CD4-positive, alpha-beta memory T cell (primary cell): ENCODE results near the gene EPN1. TPM values are rescaled to one million over a fixed set of nuclear protein-coding genes. Genes with fewer than 3 reads are reported as not detected.

Source experiments
- CTCF ChIA-PET: fragments of 350-600 bp; sonication (Branson Sonifier 250); formaldehyde crosslinking; loops from one replicate; lab custom pipeline; 2021; ENCODE audit warnings: inconsistent platforms; ENCODE audit not compliant: partially characterized antibody; lab: Charles Lee
- POLR2A ChIA-PET: fragments of 350-600 bp; sonication (Branson Sonifier 250); formaldehyde crosslinking; loops from one replicate; lab custom pipeline; 2021; ENCODE audit not compliant: partially characterized antibody; lab: Charles Lee
- DNase-seq, 5 donors: peaks; one replicate each; pipeline versions ENCODE4 v3.0.0 to v3.0.0-alpha.2; 2020 to 2022; ENCODE audit warnings: mixed read lengths in 1 of 5
- H3K27ac ChIP-seq: one replicate; pipeline ENCODE4 v1.7.0; 2013; ENCODE audit warnings: low read depth, low read length
- H3K27me3 ChIP-seq: 2 replicates; pipeline ENCODE4 v1.7.0; 2013; ENCODE audit warnings: mild to moderate bottlenecking, low read length, moderate library complexity; ENCODE audit not compliant: insufficient read depth
- H3K36me3 ChIP-seq: 2 replicates; pipeline ENCODE4 v1.7.0; 2013; ENCODE audit warnings: mild to moderate bottlenecking, low read length, moderate library complexity; ENCODE audit not compliant: insufficient read depth
- H3K4me1 ChIP-seq: 2 replicates; pipeline ENCODE4 v1.7.0; 2013; ENCODE audit warnings: mild to moderate bottlenecking, low read length, moderate library complexity; ENCODE audit not compliant: insufficient read depth
- H3K4me3 ChIP-seq, 2 donors: one replicate each; pipeline ENCODE4 v1.7.0; 2013; ENCODE audit warnings: low read length in 2 of 2, mild to moderate bottlenecking in 1 of 2
- H3K9me3 ChIP-seq, 2 donors: one replicate each; pipeline ENCODE4 v1.7.0; 2013; ENCODE audit warnings: low read length in 2 of 2, control low read depth in 1 of 2; ENCODE audit not compliant: control insufficient read depth in 1 of 2
- H3K27ac Mint-ChIP-seq, 7 donors: one replicate each; pipeline ENCODE4 v1.8.0; 2020 to 2021; ENCODE audit warnings: mixed read lengths in 7 of 7, mild to moderate bottlenecking in 6 of 7, inconsistent platforms in 3 of 7, moderate library complexity in 3 of 7
- H3K27me3 Mint-ChIP-seq, 2 donors: one replicate each; pipeline ENCODE4 v1.8.0; 2020 to 2021; ENCODE audit warnings: mixed read lengths in 2 of 2
- H3K36me3 Mint-ChIP-seq, 2 donors: one replicate each; pipeline ENCODE4 v1.8.0; 2020 to 2021; ENCODE audit warnings: mixed read lengths in 2 of 2, inconsistent platforms in 1 of 2, mild to moderate bottlenecking in 1 of 2
- H3K4me1 Mint-ChIP-seq, 4 donors: one replicate each; pipeline ENCODE4 v1.8.0; 2020 to 2021; ENCODE audit warnings: mixed read lengths in 4 of 4, mild to moderate bottlenecking in 1 of 4
- H3K4me3 Mint-ChIP-seq, 8 donors: one replicate each; pipeline ENCODE4 v1.8.0; 2020 to 2021; ENCODE audit warnings: mixed read lengths in 8 of 8, mild to moderate bottlenecking in 7 of 8, moderate library complexity in 6 of 8, inconsistent platforms in 3 of 8
- H3K9me3 Mint-ChIP-seq, 8 donors: one replicate each; pipeline ENCODE4 v1.8.0; 2020 to 2021; ENCODE audit warnings: mixed read lengths in 8 of 8, mild to moderate bottlenecking in 5 of 8, inconsistent platforms in 3 of 8, moderate library complexity in 1 of 8
- intact Hi-C: fragments of 100-400 bp; cut with micrococcal nuclease; formaldehyde crosslinking; loops from one replicate; pipeline ENCODE4 v1.15.1; 2023
- polyA plus RNA-seq, 2 donors: library from polyadenylated mRNA; unstranded; fragments of 300-500 nt; fragmentation: Illumina TruSeq; gene quantifications; one replicate each; pipeline ENCODE4 v1.2.3, GENCODE V29; 2021
- total RNA-seq, 2 experiments: library from RNA; stranded (reverse); gene quantifications; one replicate each; pipeline ENCODE4 v1.2.3, GENCODE V29; 2021

EPN1 gene
- total and polyA plus RNA-seq, 4 experiments from 2014 or later, result 3.9 to 56.9 (median 34.7) TPM

- intact Hi-C loops, result loop anchor here (10.0 kb wide), 2 partner anchors 1205 to 1545 kb away; partner anchors contain the start of genes LENG8, NDUFA3 and OSCAR
- H3K4me3 Mint-ChIP-seq, result peak overlapping the region in 6 of 8 donors; percentile 26 to 79 (median 64)
- CTCF ChIA-PET, result interaction anchor here (1.4 kb wide), 1 partner anchor 17 kb away, joined by 5 read pairs; no protein-coding TSS in a partner anchor
Observed at GRCh38 chr19:55649268-55650125, 25.5 kb upstream of the EPN1 start.

GRCh38 chr19:55650126-55650557, 24.9 kb upstream of the EPN1 start:
- peak overlapping the region in 5 of 8 donors; percentile 1 to 74 (median 40) for H3K4me3 Mint-ChIP-seq
- Histone ChIP-seq H3K27me3 (no peaks in the 10 kb centered on the region), H3K4me1 (peaks cover 25% of the 10 kb centered on the region), H3K4me3 (no peak overlapping the region), H3K36me3 (peaks cover 4% of the 10 kb centered on the region), H3K9me3 (no peaks in the 10 kb centered on the region), H3K27ac (no peak overlapping the region)
- CTCF ChIA-PET, result interaction anchor here (1.4 kb wide), 1 partner anchor 17 kb away, joined by 5 read pairs; no protein-coding TSS in a partner anchor
- no peak for DNase-seq
- H3K36me3 Mint-ChIP-seq, result peaks cover 4 to 18% of the 10 kb centered on the region in 2 donors
- H3K9me3 Mint-ChIP-seq, result peaks cover 0 to 6% (median 0%) of the 10 kb centered on the region in 8 donors
- intact Hi-C loops, result loop anchor here (10.0 kb wide), 2 partner anchors 1205 to 1545 kb away; partner anchors contain the start of genes LENG8, NDUFA3 and OSCAR
- no peaks in the 10 kb centered on the region for H3K27me3 Mint-ChIP-seq
- peak overlapping the region in 1 of 7 donors; percentile 60 for H3K27ac Mint-ChIP-seq
- peaks cover 8 to 40% (median 15%) of the 10 kb centered on the region in 4 donors for H3K4me1 Mint-ChIP-seq
- POLR2A ChIA-PET, result interaction anchor here (0.9 to 1.6 kb wide), 4 partner anchors 15 to 34 kb away, joined by 3 to 7 read pairs (median 4); no protein-coding TSS in a partner anchor

More at GRCh38 chr19:55649268-55650125, 25.5 kb upstream of the EPN1 start:
- Histone ChIP-seq H3K4me1 (peaks cover 30% of the 10 kb centered on the region), H3K9me3 (no peaks in the 10 kb centered on the region), H3K36me3 (peaks cover 7% of the 10 kb centered on the region), H3K27me3 (no peaks in the 10 kb centered on the region), H3K27ac (no peak overlapping the region), H3K4me3 (no peak overlapping the region)
- H3K36me3 Mint-ChIP-seq, result peaks cover 4 to 15% of the 10 kb centered on the region in 2 donors
- H3K27ac Mint-ChIP-seq, result peak overlapping the region in 3 of 7 donors; percentile 55 to 70 (median 60)
- no peaks in the 10 kb centered on the region for H3K27me3 Mint-ChIP-seq
- H3K9me3 Mint-ChIP-seq, result peaks cover 0 to 6% (median 0%) of the 10 kb centered on the region in 8 donors
- POLR2A ChIA-PET, result interaction anchor here (0.9 to 1.6 kb wide), 4 partner anchors 14 to 33 kb away, joined by 3 to 7 read pairs (median 4); no protein-coding TSS in a partner anchor
- peak in 1 of 5 donors; percentile 38 for DNase-seq
- H3K4me1 Mint-ChIP-seq, result peaks cover 9 to 41% (median 16%) of the 10 kb centered on the region in 4 donors

GRCh38 chr19:55650602-55651230, 24.3 kb upstream of the EPN1 start:
- intact Hi-C loops, result loop anchor here (10.0 kb wide), 2 partner anchors 1206 to 1546 kb away; partner anchors contain the start of genes LENG8, NDUFA3 and OSCAR
- Histone ChIP-seq H3K36me3 (no peaks in the 10 kb centered on the region), H3K9me3 (no peaks in the 10 kb centered on the region), H3K4me3 (no peak overlapping the region), H3K4me1 (peaks cover 27% of the 10 kb centered on the region), H3K27me3 (no peaks in the 10 kb centered on the region), H3K27ac (no peak overlapping the region)
- Mint-ChIP-seq H3K4me3 (peak overlapping the region in 2 of 8 donors; percentile 59 to 74), H3K36me3 (peaks cover 0 to 18% of the 10 kb centered on the region in 2 donors), H3K9me3 (peaks cover 0 to 6% (median 0%) of the 10 kb centered on the region in 8 donors), H3K27me3 (no peaks in the 10 kb centered on the region), H3K4me1 (peaks cover 7 to 40% (median 13%) of the 10 kb centered on the region in 4 donors), H3K27ac (peak overlapping the region in 1 of 7 donors; percentile 60)
- DNase-seq, result peak in 1 of 5 donors; percentile 35
- ChIA-PET POLR2A (interaction anchor here (0.9 kb wide), 2 partner anchors 15 to 25 kb away, joined by 3 to 4 read pairs; no protein-coding TSS in a partner anchor), CTCF (no interaction called here)

DNA sequence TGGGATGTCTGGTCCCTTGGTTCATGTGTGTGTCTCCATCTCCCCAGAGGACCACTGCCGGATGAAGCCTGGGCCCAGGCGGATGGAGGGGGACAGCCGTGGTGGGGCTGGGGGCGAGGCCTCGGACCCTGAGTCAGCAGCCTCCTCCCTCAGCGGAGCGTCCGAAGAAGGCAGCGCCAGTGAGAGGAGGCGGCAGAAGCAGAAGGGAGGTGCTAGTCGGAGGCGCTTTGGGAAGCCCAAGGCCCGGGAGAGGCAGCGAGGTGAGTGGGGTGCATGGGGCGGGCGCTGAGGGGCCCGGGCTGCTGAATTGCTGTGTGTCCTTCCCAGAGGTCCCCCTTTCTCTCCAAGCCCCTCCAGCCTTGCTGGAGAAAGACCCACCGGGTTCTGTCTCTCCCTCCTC, 23.8 kb upstream of the EPN1 start:
- ChIA-PET POLR2A (no interaction called here), CTCF (no interaction called here)
- Histone ChIP-seq H3K27ac (no peak overlapping the region), H3K27me3 (no peaks in the 10 kb centered on the region), H3K4me3 (no peak overlapping the region), H3K36me3 (no peaks in the 10 kb centered on the region), H3K4me1 (peaks cover 32% of the 10 kb centered on the region), H3K9me3 (no peaks in the 10 kb centered on the region)
- no peak overlapping the region for H3K27ac Mint-ChIP-seq
- DNase-seq, result peak in 1 of 5 donors; percentile 27
- peaks cover 0 to 6% (median 0%) of the 10 kb centered on the region in 8 donors for H3K9me3 Mint-ChIP-seq
- H3K27me3 Mint-ChIP-seq, result no peaks in the 10 kb centered on the region
- peak overlapping the region in 2 of 8 donors; percentile 39 to 59 for H3K4me3 Mint-ChIP-seq
- H3K4me1 Mint-ChIP-seq, result peaks cover 10 to 45% (median 18%) of the 10 kb centered on the region in 4 donors
- H3K36me3 Mint-ChIP-seq, result peaks cover 0 to 22% of the 10 kb centered on the region in 2 donors
- intact Hi-C loops, result loop anchor here (10.0 kb wide), 2 partner anchors 1206 to 1546 kb away; partner anchors contain the start of genes LENG8, NDUFA3 and OSCAR

DNA sequence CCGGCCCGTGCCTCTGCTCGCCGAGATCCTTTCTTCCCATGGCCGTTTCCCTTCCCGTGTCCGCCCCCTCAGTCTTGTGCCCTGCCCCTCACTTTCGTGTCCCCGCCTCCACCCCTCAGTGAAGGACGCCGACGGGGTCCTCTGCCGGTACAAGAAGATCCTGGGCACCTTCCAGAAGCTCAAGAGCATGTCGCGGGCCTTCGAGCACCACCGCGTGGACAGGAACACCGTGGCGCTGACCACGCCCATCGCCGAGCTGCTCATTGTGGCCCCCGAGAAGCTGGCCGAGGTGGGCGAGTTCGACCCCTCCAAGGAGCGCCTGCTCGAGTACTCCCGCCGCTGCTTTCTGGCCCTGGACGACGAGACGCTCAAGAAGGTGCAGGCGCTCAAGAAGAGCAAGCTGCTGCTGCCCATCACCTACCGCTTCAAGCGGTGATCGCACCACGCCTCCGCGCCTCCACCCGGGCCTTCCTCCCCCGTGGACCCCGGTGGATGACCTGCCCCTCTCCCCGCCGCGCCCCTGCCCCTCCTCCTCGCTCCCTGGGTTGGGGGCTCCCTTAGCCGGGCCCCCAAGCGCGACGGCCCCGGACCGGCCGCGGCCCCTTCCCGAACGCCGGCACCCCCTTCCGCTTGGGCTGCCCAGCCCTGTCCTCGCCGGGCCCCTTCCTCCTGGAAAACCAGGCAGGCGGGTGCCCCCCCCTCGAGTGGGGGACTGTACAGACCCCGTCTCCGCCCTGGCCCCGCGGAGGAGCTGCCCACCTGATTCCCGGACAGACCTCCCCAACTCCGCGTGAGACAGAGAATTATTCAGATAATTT, 22.5 kb upstream of the EPN1 start:
- ChIA-PET POLR2A (interaction anchor here (0.7 to 6.3 kb wide), 4 partner anchors 9 to 53 kb away, joined by 3 to 91 read pairs (median 57); partner anchors contain the start of genes FIZ1, ZNF524, ZNF580 and ZNF581), CTCF (interaction anchor here (0.7 to 2.1 kb wide), 11 partner anchors 10 to 493 kb away, joined by 3 to 29 read pairs (median 3); partner anchors contain the start of gene ZNF865)
- Mint-ChIP-seq H3K4me1 (peaks cover 15 to 51% (median 27%) of the 10 kb centered on the region in 4 donors), H3K36me3 (peaks cover under 1 to 29% of the 10 kb centered on the region in 2 donors), H3K27ac (peak overlapping the region in 2 of 7 donors; percentile 44 to 53), H3K9me3 (peaks cover 0 to 9% (median 0%) of the 10 kb centered on the region in 8 donors), H3K4me3 (no peak overlapping the region), H3K27me3 (no peaks in the 10 kb centered on the region)
- intact Hi-C loops, result loop anchor here (1.0 to 10.0 kb wide), 4 partner anchors 20 to 1548 kb away; partner anchors contain the start of genes KMT5C, LENG8, NDUFA3 and OSCAR
- H3K27ac ChIP-seq, result no peak overlapping the region
- no peaks in the 10 kb centered on the region for H3K27me3 ChIP-seq
- peaks cover 39% of the 10 kb centered on the region for H3K4me1 ChIP-seq
- no peaks in the 10 kb centered on the region for H3K36me3 ChIP-seq
- no peaks in the 10 kb centered on the region for H3K9me3 ChIP-seq
- H3K4me3 ChIP-seq, result no peak overlapping the region
- DNase-seq, result peak in 1 of 5 donors; percentile 46
